GM12878 (cell line): ENCODE data around the gene GPRIN2. TPM values are rescaled to one million over a fixed set of nuclear protein-coding genes. Genes with fewer than 3 reads are reported as not detected.

Experiments used
- ATAC-seq: fragments of 200-7000 bp; cut with Tn5 transposase; 3 replicates; pipeline ENCODE4 v1.9.1; 2020; ENCODE audit warnings: mild to moderate bottlenecking, moderate library complexity
- BruUV-seq: library from RNA; stranded (reverse); fragments of 400-500 nt; replicated peaks from 2 replicates; lab custom pipeline; 2021; lab: Mats Ljungman, UMichigan
- CTCF ChIA-PET: fragments of 300-600 bp; sonication (Branson Sonifier 250); formaldehyde crosslinking; extraction: SDS; loops from one replicate; lab custom pipeline; 2021; ENCODE audit warnings: inconsistent platforms; lab: Yijun Ruan, JAX
- POLR2A ChIA-PET: fragments of 350-600 bp; formaldehyde crosslinking; extraction: SDS; loops from one replicate; lab custom pipeline; 2021; ENCODE audit warnings: inconsistent platforms; lab: Charles Lee
- RAD21 ChIA-PET: fragments of 300-600 bp; sonication (Branson Sonifier 250); formaldehyde crosslinking; loops from one replicate; lab custom pipeline; 2023; ENCODE audit warnings: antibody characterized with exemption; ENCODE audit not compliant: unreplicated experiment; lab: Charles Lee
- SMC1A ChIA-PET: fragments of 300-600 bp; sonication (Branson Sonifier 250); formaldehyde crosslinking; loops from one replicate; lab custom pipeline; 2023; ENCODE audit not compliant: unreplicated experiment, uncharacterized antibody; lab: Charles Lee
- DNase-seq: peaks from one replicate; pipeline ENCODE4 v3.0.0-alpha.2; 2011; ENCODE audit warnings: low read depth, low spot score
- FAIRE-seq: peaks from 3 replicates; lab custom pipeline; 2011; peaks lifted over from hg19 to GRCh38; lab: Jason Lieb, UNC
- H2AFZ ChIP-seq: 2 replicates; pipeline ENCODE4 v1.6.0; 2011; ENCODE audit warnings: low read depth, low read length, control low read depth; ENCODE audit not compliant: control insufficient read depth
- H3K27ac ChIP-seq: 2 replicates; pipeline ENCODE4 v1.5.1; 2011; ENCODE audit warnings: control low read depth; ENCODE audit not compliant: control insufficient read depth, insufficient read depth
- H3K27me3 ChIP-seq, 2 experiments: replicated peaks in 1 of 2; 2 replicates each; pipeline versions ENCODE4 v1.6.0 to v1.6.1; 2011; ENCODE audit warnings: low read length in 1 of 2; ENCODE audit not compliant: control insufficient read depth in 2 of 2, insufficient read depth in 2 of 2
- H3K36me3 ChIP-seq, 2 experiments: 2 replicates each; pipeline ENCODE4 v1.5.1; 2011; ENCODE audit warnings: low read length in 1 of 2; ENCODE audit not compliant: control insufficient read depth in 2 of 2, insufficient read depth in 2 of 2
- H3K4me1 ChIP-seq: 2 replicates; pipeline ENCODE4 v1.6.1; 2011; ENCODE audit warnings: mild to moderate bottlenecking, low read length, moderate library complexity, mixed read lengths; ENCODE audit not compliant: control insufficient read depth, insufficient read depth
- H3K4me2 ChIP-seq: 2 replicates; pipeline ENCODE4 v1.6.0; 2011; ENCODE audit warnings: control low read depth; ENCODE audit not compliant: control insufficient read depth, insufficient read depth
- H3K4me3 ChIP-seq: fragments of 200-600 bp; sonication (generic); 2 replicates; pipeline ENCODE4 v1.5.1; 2016
- H3K79me2 ChIP-seq: 2 replicates; pipeline ENCODE4 v1.6.0; 2011; ENCODE audit warnings: low read length; ENCODE audit not compliant: control insufficient read depth, insufficient read depth
- H3K9ac ChIP-seq: 2 replicates; pipeline ENCODE4 v1.8.0; 2011; ENCODE audit warnings: low read length, control low read depth, mixed read lengths; ENCODE audit not compliant: control insufficient read depth, insufficient read depth
- H3K9me3 ChIP-seq: replicated peaks from 3 replicates; pipeline ENCODE4 v1.5.1; 2011; ENCODE audit warnings: mild to moderate bottlenecking, low read length; ENCODE audit not compliant: control insufficient read depth, insufficient read depth
- H4K20me1 ChIP-seq: 2 replicates; pipeline ENCODE4 v1.6.0; 2011; ENCODE audit not compliant: control insufficient read depth, insufficient read depth
- FOXM1 ChIP-seq: IDR thresholded peaks from 2 replicates; pipeline ENCODE4 v1.6.1; 2012; ENCODE audit warnings: low read depth, mild to moderate bottlenecking, inconsistent platforms, low read length, moderate library complexity
- PAX8 ChIP-seq: fragments of 450-650 bp; IDR thresholded peaks from 2 replicates; pipeline ENCODE4 v1.6.1; 2017; ENCODE audit warnings: mild to moderate bottlenecking, moderate library complexity
- RAD21 ChIP-seq: IDR thresholded peaks from 2 replicates; pipeline ENCODE4 v1.6.1; 2011; ENCODE audit warnings: mild to moderate bottlenecking, low read depth, low read length, moderate library complexity; ENCODE audit not compliant: insufficient read depth
- SP1 ChIP-seq: IDR thresholded peaks from one replicate; pipeline ENCODE4 v1.6.1; 2011; ENCODE audit warnings: low read depth, low read length
- SUPT20H ChIP-seq: IDR thresholded peaks from 2 replicates; pipeline ENCODE4 v1.6.1; 2011; ENCODE audit warnings: low read depth, mild to moderate bottlenecking, low read length, moderate library complexity, borderline replicate concordance; ENCODE audit not compliant: control insufficient read depth
- ZNF207 ChIP-seq: fragments of 450-650 bp; IDR thresholded peaks from 2 replicates; pipeline ENCODE4 v1.6.1; 2014; ENCODE audit warnings: antibody characterized with exemption, mild to moderate bottlenecking, borderline replicate concordance
- WGBS: methylation state at CpG from one replicate; pipeline ENCODE4 v1.1.6; 2016; ENCODE audit warnings: low lambda C conversion rate; ENCODE audit not compliant: insufficient replicate concordance, insufficient coverage; ENCODE audit errors: missing lambda C conversion rate; 5-methylcytosine and 5-hydroxymethylcytosine counted together
- in situ Hi-C: fragments of 300-500 bp; cut with MboI; formaldehyde crosslinking; loops from 9 replicates; pipeline ENCODE4 v1.14.3; 2018; ENCODE audit warnings: mixed read lengths
- intact Hi-C: fragments of 100-400 bp; cut with micrococcal nuclease; formaldehyde crosslinking; loops from one replicate; pipeline ENCODE4 v1.14.2; 2022; ENCODE audit not compliant: unreplicated experiment
- polyA plus RNA-seq, 11 experiments: library from polyadenylated mRNA; depleted of rRNA in 4 of 11; unstranded in 6 of 11; stranded (reverse) in 5 of 11; fragments of >200 nt; fragmentation: Nextera tagmentation in 4 of 11; fragmentation: Illumina TruSeq in 1 of 11; extraction: Ambion mirVana in 4 of 11; extraction: Trizol in 1 of 11; gene quantifications; 1 replicate in 1 of 11; 2 replicates in 10 of 11; pipeline versions ENCODE4 v1.2.1 to v1.2.3, GENCODE V29; 2011 to 2016; ENCODE audit warnings: inconsistent platforms in 2 of 11, missing spikeins in 2 of 11, low read depth in 1 of 11
- total RNA-seq, 4 experiments: library from RNA; depleted of rRNA in 3 of 4; stranded (reverse); fragments of >200 nt in 3 of 4; fragmentation: Illumina TruSeq in 1 of 4; extraction: Trizol in 1 of 4; gene quantifications; 2 replicates each; pipeline versions ENCODE4 v1.2.1 to v1.2.3, GENCODE V29; 2013 to 2021
- TF ChIP-seq, protein P1 (sequence below): fragments of 450-650 bp; IDR thresholded peaks from 2 replicates; pipeline ENCODE4 v1.6.1; 2017; ENCODE audit warnings: mild to moderate bottlenecking

The GPRIN2 gene
- total and polyA plus RNA-seq, 10 of the 15 experiments (the other 5 are each of a cell fraction or from before 2014, with no cell fraction given) = 0.13 TPM; not detected in 9

DNA sequence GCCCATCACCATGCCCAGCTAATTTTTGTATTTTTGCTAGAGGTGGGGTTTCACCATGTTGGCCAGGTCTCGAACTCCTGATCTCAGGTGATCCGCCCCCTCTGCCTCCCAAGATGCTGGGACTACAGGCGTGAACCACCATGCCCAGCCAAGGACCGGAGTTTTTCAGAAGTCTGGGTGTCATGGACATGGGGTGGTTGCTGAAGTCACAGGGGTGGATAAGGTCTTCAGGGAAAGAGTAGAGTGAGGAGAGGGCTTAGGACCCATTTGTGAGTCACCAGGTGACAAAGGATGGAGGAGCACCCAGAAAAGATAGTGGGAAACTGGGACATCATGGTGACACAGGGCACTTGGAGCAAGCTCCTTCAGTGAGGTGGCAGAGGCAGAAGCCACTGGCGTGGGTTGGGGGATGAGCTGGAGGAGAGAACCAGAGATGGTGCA is 2.8 kb upstream of the GPRIN2 start:
- no peak for FAIRE-seq
- ChIA-PET SMC1A (no interaction called here), RAD21 (no interaction called here)
- WGBS = 41% methylated on average over 5 of the region's 5 CpGs
- BruUV-seq = no TSS peak
- in situ Hi-C loops = no loop called here
- H3K4me3 ChIP-seq = no peak overlapping the region
- TF ChIP-seq, protein P1, sequence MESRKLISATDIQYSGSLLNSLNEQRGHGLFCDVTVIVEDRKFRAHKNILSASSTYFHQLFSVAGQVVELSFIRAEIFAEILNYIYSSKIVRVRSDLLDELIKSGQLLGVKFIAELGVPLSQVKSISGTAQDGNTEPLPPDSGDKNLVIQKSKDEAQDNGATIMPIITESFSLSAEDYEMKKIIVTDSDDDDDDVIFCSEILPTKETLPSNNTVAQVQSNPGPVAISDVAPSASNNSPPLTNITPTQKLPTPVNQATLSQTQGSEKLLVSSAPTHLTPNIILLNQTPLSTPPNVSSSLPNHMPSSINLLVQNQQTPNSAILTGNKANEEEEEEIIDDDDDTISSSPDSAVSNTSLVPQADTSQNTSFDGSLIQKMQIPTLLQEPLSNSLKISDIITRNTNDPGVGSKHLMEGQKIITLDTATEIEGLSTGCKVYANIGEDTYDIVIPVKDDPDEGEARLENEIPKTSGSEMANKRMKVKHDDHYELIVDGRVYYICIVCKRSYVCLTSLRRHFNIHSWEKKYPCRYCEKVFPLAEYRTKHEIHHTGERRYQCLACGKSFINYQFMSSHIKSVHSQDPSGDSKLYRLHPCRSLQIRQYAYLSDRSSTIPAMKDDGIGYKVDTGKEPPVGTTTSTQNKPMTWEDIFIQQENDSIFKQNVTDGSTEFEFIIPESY = no peak
- TF ChIP-seq SP1 (no peak), FOXM1 (no peak), ZNF207 (no peak), SUPT20H (no peak), RAD21 (no peak), PAX8 (no peak)
- TF ChIP-seq, all 136 proteins: peak for 0
- H3K27ac ChIP-seq = no peak overlapping the region
- CTCF ChIA-PET = no interaction called here
- ATAC-seq = no peak
- no peaks in the 10 kb centered on the region for H4K20me1 ChIP-seq
- H3K27me3 ChIP-seq = peaks cover 3 to 5% of the 10 kb centered on the region in 2 experiments; a peak in 3 of 4 replicates
- no peaks in the 10 kb centered on the region for H3K36me3 ChIP-seq
- H3K79me2 ChIP-seq = no peaks in the 10 kb centered on the region
- H3K4me2 ChIP-seq = no peak overlapping the region
- intact Hi-C loops = no loop called here
- DNase-seq = no peak
- no peaks in the 10 kb centered on the region for H3K4me1 ChIP-seq
- H2AFZ ChIP-seq = no peak overlapping the region
- POLR2A ChIA-PET = no interaction called here
- H3K9ac ChIP-seq = no peak overlapping the region
- H3K9me3 ChIP-seq = no peaks in the 10 kb centered on the region
